Measurements from ENCODE around the gene SIGMAR1. TPM values are rescaled to one million over a fixed set of nuclear protein-coding genes. Genes with fewer than 3 reads are reported as not detected.
A peak's percentile ranks its signal among the peaks of the same experiment; 100 is the strongest.

SIGMAR1 gene
- total RNA-seq, 2 experiments from 2014 or later = 11.7 to 12.1 TPM

GRCh38 chr9:34588671-34589635, 48.6 kb downstream of the SIGMAR1 start:
- Histone ChIP-seq H3K4me3 (ENCODE audit: low read length) (no peak overlapping the region), H3K27me3 (ENCODE audit: control insufficient read depth in 1 of 2, insufficient read depth in 2 of 2, low read length in 2 of 2) (peaks cover 72 to 93% of the 10 kb centered on the region in 2 experiments), H3K4me1 (ENCODE audit: insufficient read depth, low read length) (peaks cover 30% of the 10 kb centered on the region), H3K36me3 (ENCODE audit: insufficient read depth, low read length) (no peaks in the 10 kb centered on the region), H3K27ac (ENCODE audit: low read depth in 1 of 2, low read length in 2 of 2) (no peak overlapping the region), H3K9me3 (ENCODE audit: control insufficient read depth in 1 of 2, insufficient read depth in 1 of 2, low read length in 2 of 2) (peaks cover 0 to 17% of the 10 kb centered on the region in 2 experiments)
- DNase-seq (peak in 1 of 14 experiments; percentile 23), ATAC-seq (ENCODE audit: poor library complexity) (no peak)
- intact Hi-C loops (cut with DNase I, micrococcal nuclease) = no loop called here
- Mint-ChIP-seq H3K27me3 (peaks cover 90% of the 10 kb centered on the region), H3K4me3 (peak overlapping the region; percentile 74), H3K27ac (no peak overlapping the region), H3K36me3 (ENCODE audit: low read depth) (no peaks in the 10 kb centered on the region), H3K4me1 (ENCODE audit: low read depth) (peaks cover 26% of the 10 kb centered on the region), H3K9me3 (no peaks in the 10 kb centered on the region)
- CTCF ChIA-PET = no interaction called here
- POLR2A ChIA-PET = no interaction called here
- TF ChIP-seq CTCF (IDR thresholded peaks at IDR 0.05) = no peak

- ChIA-PET CTCF (no interaction called here), POLR2A (no interaction called here)
- H3K9me3 Mint-ChIP-seq = no peaks in the 10 kb centered on the region
- Histone ChIP-seq H3K27me3 (ENCODE audit: control insufficient read depth in 1 of 2, insufficient read depth in 2 of 2, low read length in 2 of 2) (peaks cover 60 to 89% of the 10 kb centered on the region in 2 experiments), H3K9me3 (ENCODE audit: control insufficient read depth in 1 of 2, insufficient read depth in 1 of 2, low read length in 2 of 2) (peaks cover 0 to 17% of the 10 kb centered on the region in 2 experiments), H3K4me3 (ENCODE audit: low read length) (no peak overlapping the region), H3K36me3 (ENCODE audit: insufficient read depth, low read length) (no peaks in the 10 kb centered on the region), H3K4me1 (ENCODE audit: insufficient read depth, low read length) (peaks cover 30% of the 10 kb centered on the region), H3K27ac (ENCODE audit: low read depth in 1 of 2, low read length in 2 of 2) (no peak overlapping the region)
- H3K4me3 Mint-ChIP-seq = peak overlapping the region; percentile 74
- ATAC-seq (ENCODE audit: poor library complexity) (no peak), DNase-seq (no peak)
- no peak for TF ChIP-seq CTCF (IDR thresholded peaks at IDR 0.05)
- peaks cover 20% of the 10 kb centered on the region for H3K4me1 Mint-ChIP-seq (ENCODE audit: low read depth)
- H3K27me3 Mint-ChIP-seq = peaks cover 90% of the 10 kb centered on the region
- no peaks in the 10 kb centered on the region for H3K36me3 Mint-ChIP-seq (ENCODE audit: low read depth)
- intact Hi-C loops (cut with DNase I, micrococcal nuclease) = no loop called here
- no peak overlapping the region for H3K27ac Mint-ChIP-seq
These were observed 50.3 kb downstream of the SIGMAR1 start for GRCh38 chr9:34587271-34587670.

DNA sequence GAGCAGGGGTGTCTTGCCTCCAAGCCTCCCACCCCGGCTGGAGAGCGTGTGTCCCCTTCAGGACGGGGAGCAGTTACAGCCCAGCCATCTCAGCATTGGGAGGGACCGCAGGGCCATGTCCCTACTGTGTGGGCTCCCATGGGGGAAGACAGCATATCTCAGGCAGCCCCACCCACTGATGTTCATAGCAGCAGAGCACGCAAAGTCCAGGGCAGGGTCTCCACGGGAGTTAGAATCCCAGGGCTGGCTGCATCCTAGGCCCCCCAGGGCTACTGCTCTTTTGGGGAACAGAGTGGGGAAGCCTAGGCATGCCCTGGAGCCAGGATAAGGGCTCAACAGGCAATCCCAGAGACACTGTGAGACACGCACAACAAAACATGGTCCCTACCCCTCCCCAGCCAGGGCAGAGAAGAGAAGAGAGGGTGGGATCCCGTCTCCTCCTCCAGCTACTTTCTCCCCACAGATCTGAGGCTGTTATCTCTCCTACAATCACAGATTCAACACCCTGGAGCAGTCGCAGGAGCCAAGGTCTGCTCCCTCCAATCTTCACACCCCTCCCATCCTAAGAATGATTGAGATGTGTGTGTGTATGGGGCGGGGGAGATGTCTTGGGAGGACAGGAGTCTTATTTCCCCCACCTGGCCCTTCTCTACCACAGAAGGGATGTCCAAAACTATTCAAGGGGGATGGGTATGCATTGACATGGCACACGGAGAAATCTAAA, 51.5 kb downstream of the SIGMAR1 start:
- no peak for TF ChIP-seq CTCF (IDR thresholded peaks at IDR 0.05)
- Histone ChIP-seq H3K27me3 (ENCODE audit: control insufficient read depth in 1 of 2, insufficient read depth in 2 of 2, low read length in 2 of 2) (peaks cover 55 to 80% of the 10 kb centered on the region in 2 experiments), H3K4me1 (ENCODE audit: insufficient read depth, low read length) (peaks cover 19% of the 10 kb centered on the region), H3K9me3 (ENCODE audit: control insufficient read depth in 1 of 2, insufficient read depth in 1 of 2, low read length in 2 of 2) (peaks cover 0 to 12% of the 10 kb centered on the region in 2 experiments), H3K4me3 (ENCODE audit: low read length) (no peak overlapping the region), H3K27ac (ENCODE audit: low read depth in 1 of 2, low read length in 2 of 2) (no peak overlapping the region), H3K36me3 (ENCODE audit: insufficient read depth, low read length) (no peaks in the 10 kb centered on the region)
- Mint-ChIP-seq H3K4me1 (ENCODE audit: low read depth) (peaks cover 15% of the 10 kb centered on the region), H3K27ac (no peak overlapping the region), H3K9me3 (no peaks in the 10 kb centered on the region), H3K4me3 (no peak overlapping the region), H3K36me3 (ENCODE audit: low read depth) (no peaks in the 10 kb centered on the region), H3K27me3 (peaks cover 88% of the 10 kb centered on the region)
- POLR2A ChIA-PET = no interaction called here
- no peak for ATAC-seq (ENCODE audit: poor library complexity)
- intact Hi-C loops (cut with DNase I, micrococcal nuclease) = no loop called here
- CTCF ChIA-PET = no interaction called here
- no peak for DNase-seq

Data from CD4-positive, alpha-beta T cell (primary cell).